GM12878 (cell line): ENCODE results near the gene HRCT1. TPM values are rescaled to one million over a fixed set of nuclear protein-coding genes. Genes with fewer than 3 reads are reported as not detected.

ENCODE experiments used
- ATAC-seq: fragments of 200-7000 bp; cut with Tn5 transposase; 3 replicates; pipeline ENCODE4 v1.9.1; 2020; ENCODE audit warnings: mild to moderate bottlenecking, moderate library complexity
- BruUV-seq: library from RNA; stranded (reverse); fragments of 400-500 nt; replicated peaks from 2 replicates; lab custom pipeline; 2021; lab: Mats Ljungman, UMichigan
- CTCF ChIA-PET: fragments of 300-600 bp; sonication (Branson Sonifier 250); formaldehyde crosslinking; extraction: SDS; loops from one replicate; lab custom pipeline; 2021; ENCODE audit warnings: inconsistent platforms; lab: Yijun Ruan, JAX
- POLR2A ChIA-PET: fragments of 350-600 bp; formaldehyde crosslinking; extraction: SDS; loops from one replicate; lab custom pipeline; 2021; ENCODE audit warnings: inconsistent platforms; lab: Charles Lee
- RAD21 ChIA-PET: fragments of 300-600 bp; sonication (Branson Sonifier 250); formaldehyde crosslinking; loops from one replicate; lab custom pipeline; 2023; ENCODE audit warnings: antibody characterized with exemption; ENCODE audit not compliant: unreplicated experiment; lab: Charles Lee
- SMC1A ChIA-PET: fragments of 300-600 bp; sonication (Branson Sonifier 250); formaldehyde crosslinking; loops from one replicate; lab custom pipeline; 2023; ENCODE audit not compliant: unreplicated experiment, uncharacterized antibody; lab: Charles Lee
- DNase-seq: peaks from one replicate; pipeline ENCODE4 v3.0.0-alpha.2; 2011; ENCODE audit warnings: low read depth, low spot score
- FAIRE-seq: peaks from 3 replicates; lab custom pipeline; 2011; peaks lifted over from hg19 to GRCh38; lab: Jason Lieb, UNC
- H2AFZ ChIP-seq: 2 replicates; pipeline ENCODE4 v1.6.0; 2011; ENCODE audit warnings: low read depth, low read length, control low read depth; ENCODE audit not compliant: control insufficient read depth
- H3K27ac ChIP-seq: 2 replicates; pipeline ENCODE4 v1.5.1; 2011; ENCODE audit warnings: control low read depth; ENCODE audit not compliant: control insufficient read depth, insufficient read depth
- H3K27me3 ChIP-seq, 2 experiments: replicated peaks in 1 of 2; 2 replicates each; pipeline versions ENCODE4 v1.6.0 to v1.6.1; 2011; ENCODE audit warnings: low read length in 1 of 2; ENCODE audit not compliant: control insufficient read depth in 2 of 2, insufficient read depth in 2 of 2
- H3K36me3 ChIP-seq, 2 experiments: 2 replicates each; pipeline ENCODE4 v1.5.1; 2011; ENCODE audit warnings: low read length in 1 of 2; ENCODE audit not compliant: control insufficient read depth in 2 of 2, insufficient read depth in 2 of 2
- H3K4me1 ChIP-seq: 2 replicates; pipeline ENCODE4 v1.6.1; 2011; ENCODE audit warnings: mild to moderate bottlenecking, low read length, moderate library complexity, mixed read lengths; ENCODE audit not compliant: control insufficient read depth, insufficient read depth
- H3K4me2 ChIP-seq: 2 replicates; pipeline ENCODE4 v1.6.0; 2011; ENCODE audit warnings: control low read depth; ENCODE audit not compliant: control insufficient read depth, insufficient read depth
- H3K4me3 ChIP-seq: fragments of 200-600 bp; sonication (generic); 2 replicates; pipeline ENCODE4 v1.5.1; 2016
- H3K79me2 ChIP-seq: 2 replicates; pipeline ENCODE4 v1.6.0; 2011; ENCODE audit warnings: low read length; ENCODE audit not compliant: control insufficient read depth, insufficient read depth
- H3K9ac ChIP-seq: 2 replicates; pipeline ENCODE4 v1.8.0; 2011; ENCODE audit warnings: low read length, control low read depth, mixed read lengths; ENCODE audit not compliant: control insufficient read depth, insufficient read depth
- H3K9me3 ChIP-seq: replicated peaks from 3 replicates; pipeline ENCODE4 v1.5.1; 2011; ENCODE audit warnings: mild to moderate bottlenecking, low read length; ENCODE audit not compliant: control insufficient read depth, insufficient read depth
- H4K20me1 ChIP-seq: 2 replicates; pipeline ENCODE4 v1.6.0; 2011; ENCODE audit not compliant: control insufficient read depth, insufficient read depth
- HDAC2 ChIP-seq: fragments of 200-600 bp; sonication (generic); IDR thresholded peaks from 2 replicates; pipeline ENCODE4 v1.6.1; 2017
- JUNB ChIP-seq: IDR thresholded peaks from 2 replicates; pipeline ENCODE4 v1.6.1; 2016; ENCODE audit warnings: antibody characterized with exemption, mild to moderate bottlenecking
- RCOR1 ChIP-seq: conservative IDR thresholded peaks from 2 replicates; pipeline ENCODE4 v1.6.1; 2012; ENCODE audit warnings: low read depth, low read length, improper control_type of control experiment
- SIX5 ChIP-seq: IDR thresholded peaks from 2 replicates; pipeline ENCODE4 v1.6.1; 2011; ENCODE audit warnings: mild to moderate bottlenecking, low read depth, low read length, moderate library complexity; ENCODE audit not compliant: severe bottlenecking
- SREBF1 ChIP-seq: IDR thresholded peaks from 2 replicates; pipeline ENCODE4 v1.6.1; 2012; ENCODE audit warnings: mild to moderate bottlenecking, low read length
- SRF ChIP-seq, 2 experiments: IDR thresholded peaks; 2 replicates each; pipeline ENCODE4 v1.6.1; 2011; ENCODE audit warnings: low read depth in 2 of 2, low read length in 2 of 2, mild to moderate bottlenecking in 1 of 2, moderate library complexity in 1 of 2
- ZNF274 ChIP-seq: IDR thresholded peaks from one replicate; pipeline ENCODE4 v1.8.0; 2011; ENCODE audit not compliant: insufficient read length, insufficient read depth
- WGBS: methylation state at CpG from one replicate; pipeline ENCODE4 v1.1.6; 2016; ENCODE audit warnings: low lambda C conversion rate; ENCODE audit not compliant: insufficient replicate concordance, insufficient coverage; ENCODE audit errors: missing lambda C conversion rate; 5-methylcytosine and 5-hydroxymethylcytosine counted together
- in situ Hi-C: fragments of 300-500 bp; cut with MboI; formaldehyde crosslinking; loops from 9 replicates; pipeline ENCODE4 v1.14.3; 2018; ENCODE audit warnings: mixed read lengths
- intact Hi-C: fragments of 100-400 bp; cut with micrococcal nuclease; formaldehyde crosslinking; loops from one replicate; pipeline ENCODE4 v1.14.2; 2022; ENCODE audit not compliant: unreplicated experiment
- polyA plus RNA-seq, 11 experiments: library from polyadenylated mRNA; depleted of rRNA in 4 of 11; unstranded in 6 of 11; stranded (reverse) in 5 of 11; fragments of >200 nt; fragmentation: Nextera tagmentation in 4 of 11; fragmentation: Illumina TruSeq in 1 of 11; extraction: Ambion mirVana in 4 of 11; extraction: Trizol in 1 of 11; gene quantifications; 1 replicate in 1 of 11; 2 replicates in 10 of 11; pipeline versions ENCODE4 v1.2.1 to v1.2.3, GENCODE V29; 2011 to 2016; ENCODE audit warnings: inconsistent platforms in 2 of 11, missing spikeins in 2 of 11, low read depth in 1 of 11
- total RNA-seq, 4 experiments: library from RNA; depleted of rRNA in 3 of 4; stranded (reverse); fragments of >200 nt in 3 of 4; fragmentation: Illumina TruSeq in 1 of 4; extraction: Trizol in 1 of 4; gene quantifications; 2 replicates each; pipeline versions ENCODE4 v1.2.1 to v1.2.3, GENCODE V29; 2013 to 2021
- TF ChIP-seq, protein P1 (sequence below): IDR thresholded peaks from 2 replicates; pipeline ENCODE4 v1.6.1; 2012; ENCODE audit warnings: mild to moderate bottlenecking, low read depth, low read length

The HRCT1 gene
- total and polyA plus RNA-seq, 10 of the 15 experiments (the other 5 are each of a cell fraction or from before 2014, with no cell fraction given): not detected

DNA sequence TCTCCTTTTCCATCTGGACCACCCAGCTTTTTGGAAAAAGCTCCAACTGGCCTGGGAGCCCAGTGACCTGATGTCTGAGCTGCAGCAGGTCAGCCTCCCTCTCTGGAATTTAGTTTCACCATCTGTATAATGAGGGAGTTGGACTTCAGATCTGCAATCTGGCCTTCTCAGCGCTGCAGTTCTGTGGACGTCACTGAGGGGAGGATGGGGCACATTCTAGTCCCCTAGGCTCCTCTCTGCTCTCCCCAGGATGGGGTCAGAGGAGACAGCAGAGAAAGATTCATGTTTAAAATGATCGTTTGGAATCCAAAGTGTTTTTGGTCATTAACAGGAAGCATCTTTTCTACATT, 46.0 kb upstream of the HRCT1 start:
- H3K4me3 ChIP-seq: no peak overlapping the region
- TF ChIP-seq SRF (IDR thresholded peaks at IDR 0.05; ENCODE audit: low read depth in 2 of 2, low read length in 2 of 2): no peak
- no peak for TF ChIP-seq JUNB
- no peak for TF ChIP-seq SREBF1
- TF ChIP-seq SIX5: no peak
- TF ChIP-seq HDAC2: no peak
- TF ChIP-seq ZNF274: no peak
- no peak for TF ChIP-seq RCOR1
- TF ChIP-seq, protein P1, sequence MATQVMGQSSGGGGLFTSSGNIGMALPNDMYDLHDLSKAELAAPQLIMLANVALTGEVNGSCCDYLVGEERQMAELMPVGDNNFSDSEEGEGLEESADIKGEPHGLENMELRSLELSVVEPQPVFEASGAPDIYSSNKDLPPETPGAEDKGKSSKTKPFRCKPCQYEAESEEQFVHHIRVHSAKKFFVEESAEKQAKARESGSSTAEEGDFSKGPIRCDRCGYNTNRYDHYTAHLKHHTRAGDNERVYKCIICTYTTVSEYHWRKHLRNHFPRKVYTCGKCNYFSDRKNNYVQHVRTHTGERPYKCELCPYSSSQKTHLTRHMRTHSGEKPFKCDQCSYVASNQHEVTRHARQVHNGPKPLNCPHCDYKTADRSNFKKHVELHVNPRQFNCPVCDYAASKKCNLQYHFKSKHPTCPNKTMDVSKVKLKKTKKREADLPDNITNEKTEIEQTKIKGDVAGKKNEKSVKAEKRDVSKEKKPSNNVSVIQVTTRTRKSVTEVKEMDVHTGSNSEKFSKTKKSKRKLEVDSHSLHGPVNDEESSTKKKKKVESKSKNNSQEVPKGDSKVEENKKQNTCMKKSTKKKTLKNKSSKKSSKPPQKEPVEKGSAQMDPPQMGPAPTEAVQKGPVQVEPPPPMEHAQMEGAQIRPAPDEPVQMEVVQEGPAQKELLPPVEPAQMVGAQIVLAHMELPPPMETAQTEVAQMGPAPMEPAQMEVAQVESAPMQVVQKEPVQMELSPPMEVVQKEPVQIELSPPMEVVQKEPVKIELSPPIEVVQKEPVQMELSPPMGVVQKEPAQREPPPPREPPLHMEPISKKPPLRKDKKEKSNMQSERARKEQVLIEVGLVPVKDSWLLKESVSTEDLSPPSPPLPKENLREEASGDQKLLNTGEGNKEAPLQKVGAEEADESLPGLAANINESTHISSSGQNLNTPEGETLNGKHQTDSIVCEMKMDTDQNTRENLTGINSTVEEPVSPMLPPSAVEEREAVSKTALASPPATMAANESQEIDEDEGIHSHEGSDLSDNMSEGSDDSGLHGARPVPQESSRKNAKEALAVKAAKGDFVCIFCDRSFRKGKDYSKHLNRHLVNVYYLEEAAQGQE: no peak
- no peak for ATAC-seq
- H3K9ac ChIP-seq: no peak overlapping the region
- no peaks in the 10 kb centered on the region for H3K79me2 ChIP-seq
- H4K20me1 ChIP-seq: no peaks in the 10 kb centered on the region
- H3K36me3 ChIP-seq: no peaks in the 10 kb centered on the region
- H3K9me3 ChIP-seq: no peaks in the 10 kb centered on the region
- WGBS: 36% methylated on average over 3 of the region's 3 CpGs
- no peak overlapping the region for H3K4me2 ChIP-seq
- CTCF ChIA-PET: interaction anchor here (1.1 to 12.7 kb wide), 3 partner anchors 33 to 112 kb away, joined by 3 to 92 read pairs (median 5); partner anchors contain the start of genes FAM221B and TMEM8B
- no peak for DNase-seq
- RAD21 ChIA-PET: interaction anchor here (1.3 to 4.7 kb wide), 2 partner anchors 33 to 61 kb away, joined by 3 to 18 read pairs; no protein-coding TSS in a partner anchor
- intact Hi-C loops: no loop called here
- H2AFZ ChIP-seq: no peak overlapping the region
- no peaks in the 10 kb centered on the region for H3K27me3 ChIP-seq
- SMC1A ChIA-PET: interaction anchor here (1.5 to 1.6 kb wide), 2 partner anchors 28 to 33 kb away, joined by 5 read pairs; no protein-coding TSS in a partner anchor
- POLR2A ChIA-PET: no interaction called here
- H3K27ac ChIP-seq: no peak overlapping the region
- H3K4me1 ChIP-seq: no peaks in the 10 kb centered on the region
- BruUV-seq: no TSS peak
- in situ Hi-C loops: no loop called here
- no peak for FAIRE-seq
